ENCODE results near the gene ZNF454.

Gene ZNF454

DNA sequence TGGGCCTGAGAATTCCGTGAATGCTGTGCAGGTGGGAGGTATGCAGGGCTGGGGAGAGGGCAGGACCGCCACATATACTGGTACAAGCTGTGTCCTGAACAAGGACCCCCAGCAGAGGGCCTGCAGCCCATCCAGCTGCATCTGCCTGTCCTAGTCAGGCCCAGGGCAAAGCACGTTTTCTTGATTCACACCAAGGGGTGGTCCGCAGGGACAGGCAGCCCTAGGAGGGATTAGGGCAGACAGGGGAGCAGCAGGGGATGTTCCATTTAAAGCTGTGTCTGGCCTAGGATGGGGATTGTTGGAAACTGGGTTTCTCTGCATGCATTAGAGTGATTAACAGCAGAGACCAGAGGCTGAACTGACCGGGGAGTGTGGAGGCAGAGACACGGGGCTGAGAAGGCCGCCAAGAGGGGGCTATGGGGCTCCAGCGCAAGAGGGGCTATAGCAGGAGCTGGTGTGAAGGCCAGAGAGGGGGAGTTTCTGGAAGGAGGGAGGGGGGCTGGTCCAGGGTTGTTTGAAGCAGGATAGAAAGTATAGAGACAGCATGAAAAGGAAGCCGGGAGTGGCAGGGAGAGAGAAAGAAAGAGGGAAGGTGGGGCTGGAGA, 51.4 kb downstream of the ZNF454 start:
- DNase-seq (ENCODE audit: low spot score): no peak

DNA sequence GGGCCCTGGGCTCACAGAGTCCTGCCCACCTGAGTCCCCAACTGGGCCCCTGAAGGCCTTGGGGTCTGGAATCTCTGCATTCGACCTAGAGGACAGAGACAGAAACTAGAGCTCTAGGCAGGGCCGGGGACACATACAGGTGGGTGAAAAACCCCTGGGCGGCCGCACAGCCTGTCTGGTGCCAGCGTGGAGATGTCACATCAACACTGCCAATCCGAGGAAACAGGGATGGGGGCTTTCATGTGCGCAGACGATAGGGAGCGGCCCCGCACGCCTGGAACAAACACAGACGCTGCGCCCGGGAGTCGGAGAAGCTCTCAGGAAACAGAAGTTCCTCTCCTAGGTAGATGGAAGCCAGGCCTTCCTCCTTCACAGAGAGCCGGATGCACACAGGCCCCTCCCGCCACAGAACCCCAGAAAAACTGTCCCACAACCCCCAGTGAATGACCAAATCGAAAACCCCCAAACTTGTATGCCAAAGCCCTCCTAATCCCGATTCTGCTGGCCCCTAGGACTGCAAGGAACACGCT, 52.3 kb downstream of the ZNF454 start:
- DNase-seq (ENCODE audit: low spot score): no peak

DNA sequence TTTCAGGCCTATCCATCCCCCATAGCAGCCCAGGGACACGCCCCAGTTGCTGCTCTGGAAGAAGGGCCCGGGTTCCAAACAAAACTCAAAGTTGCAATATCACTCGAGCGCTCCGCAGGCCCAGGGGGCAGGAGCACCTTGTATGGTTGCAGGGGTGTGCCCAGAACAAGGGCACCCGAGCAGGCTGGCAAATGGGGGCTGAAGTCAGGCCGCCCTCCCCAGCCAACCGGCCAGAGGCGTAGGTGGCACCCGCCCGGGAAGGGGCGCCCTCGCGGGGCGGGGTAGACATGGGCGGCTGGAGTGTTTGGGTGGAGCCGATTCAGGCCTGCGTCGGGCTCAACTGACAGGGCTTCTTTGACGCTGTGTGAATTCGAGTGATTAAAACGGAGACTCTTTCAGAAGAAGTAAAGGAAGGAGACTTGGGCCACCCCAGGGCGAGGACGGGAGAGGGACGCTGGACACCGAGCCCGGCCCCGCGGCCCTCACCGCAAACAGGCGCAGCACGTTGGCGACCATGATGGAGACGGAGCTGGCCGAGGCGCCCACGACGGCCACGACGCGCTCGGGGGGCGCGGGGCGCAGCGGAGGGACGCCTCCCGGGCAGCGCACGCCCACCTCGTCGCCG, 53.1 kb downstream of the ZNF454 start:
- DNase-seq (ENCODE audit: low spot score): no peak

DNA sequence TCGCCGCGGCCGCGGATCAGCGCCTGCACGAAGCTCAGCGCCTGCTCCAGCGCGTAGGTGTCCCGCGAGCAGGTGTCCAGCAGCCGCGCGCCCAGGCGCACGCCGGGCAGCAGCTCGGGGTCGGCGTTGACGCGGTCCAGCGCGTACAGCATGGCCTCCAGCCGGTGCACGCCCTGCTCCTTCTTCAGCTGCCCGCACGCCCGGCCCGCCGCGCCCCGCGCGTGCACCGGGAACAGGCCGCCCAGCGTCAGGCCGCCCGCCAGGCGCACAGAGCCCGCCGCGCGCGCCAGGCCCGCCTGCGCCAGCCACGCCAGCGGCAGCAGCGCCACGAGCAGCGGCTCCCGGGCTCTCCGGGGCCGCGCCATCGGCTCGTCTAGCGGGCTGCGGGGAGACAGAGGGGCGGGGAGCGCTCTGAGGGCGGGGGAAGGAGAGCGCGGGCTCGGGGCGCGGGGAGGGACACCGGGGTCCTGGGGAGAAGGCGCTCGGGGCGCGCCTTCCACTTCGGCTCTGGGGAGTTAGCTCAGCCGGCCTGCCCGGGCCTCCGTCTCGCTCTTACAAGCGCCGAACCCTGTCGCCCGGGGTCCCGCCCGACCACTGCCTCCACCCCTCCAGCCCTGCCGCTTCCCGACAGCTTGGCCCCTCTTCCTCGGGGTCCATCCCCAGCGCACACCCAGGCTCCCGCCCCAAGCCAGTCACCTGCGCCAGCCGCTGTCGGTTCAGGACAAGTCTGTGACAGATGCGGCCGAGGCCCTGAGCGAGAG, 53.8 kb downstream of the ZNF454 start, which contains the start of gene GRM6:
TSS of gene GRM6 (minus strand) at position 741 of the 761 bp plus-strand sequence. CDS start at position 365, 376 bp downstream.
- DNase-seq (ENCODE audit: low spot score): no peak

DNA sequence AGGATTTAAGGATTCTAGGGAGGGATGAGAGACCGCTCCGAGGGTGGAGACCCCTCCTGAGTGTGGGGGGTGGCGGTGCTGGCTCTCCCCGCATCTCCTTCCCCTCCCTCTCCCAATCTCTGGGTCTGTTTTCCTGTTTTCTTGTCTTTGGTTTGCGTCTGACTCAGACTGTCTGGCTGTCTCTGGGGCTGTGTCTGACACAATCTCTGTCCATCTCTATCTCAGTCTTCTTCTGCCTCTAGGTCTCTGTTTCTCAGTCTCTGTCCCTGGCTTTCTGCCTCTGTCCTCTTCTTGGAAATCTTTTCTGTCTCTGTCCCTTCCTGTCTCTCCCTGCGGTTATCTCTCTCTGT, 54.3 kb downstream of the ZNF454 start:
- no peak for DNase-seq (ENCODE audit: low spot score)

DNA sequence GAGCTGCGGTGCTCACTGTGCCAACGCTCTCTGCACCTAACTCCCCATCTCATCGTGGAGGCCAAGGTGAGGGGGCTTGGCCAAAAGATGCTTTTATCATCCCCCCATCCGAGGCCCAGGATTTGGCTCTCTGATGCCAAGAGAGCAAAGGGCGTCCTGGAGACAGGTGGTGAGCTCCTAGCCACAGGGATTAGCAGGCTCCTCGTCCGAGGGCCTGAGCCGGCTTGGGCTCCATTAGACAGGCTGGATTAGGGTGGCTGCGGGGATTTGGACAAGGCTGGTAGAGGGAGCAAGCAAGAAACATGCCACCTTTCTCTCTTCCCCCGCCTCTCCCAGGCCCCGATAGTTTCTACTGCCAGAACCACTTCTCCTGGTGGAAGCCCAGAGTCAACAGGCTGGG, 55.2 kb downstream of the ZNF454 start:
- no peak for DNase-seq (ENCODE audit: low spot score)

DNA sequence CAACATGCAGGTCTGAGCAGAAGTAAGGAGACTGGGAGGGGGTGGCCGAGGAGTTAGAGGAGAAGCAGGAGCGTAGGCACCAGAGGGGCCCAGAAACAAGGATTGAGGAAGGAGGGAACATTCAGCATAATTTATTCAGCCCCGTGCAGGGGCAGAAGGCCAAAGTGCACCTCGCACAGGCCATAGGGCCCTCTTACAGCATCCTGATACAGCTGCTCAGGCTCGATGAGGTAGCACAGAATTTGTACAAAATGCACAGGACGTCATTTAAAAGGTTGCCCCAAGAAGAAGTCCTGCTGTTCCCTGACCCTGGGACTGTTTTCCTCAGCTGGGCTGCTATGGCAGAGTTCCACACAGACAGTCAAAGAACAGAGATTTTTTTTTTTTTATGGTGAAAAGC, 56.2 kb downstream of the ZNF454 start:
- DNase-seq (ENCODE audit: low spot score): no peak

DNA sequence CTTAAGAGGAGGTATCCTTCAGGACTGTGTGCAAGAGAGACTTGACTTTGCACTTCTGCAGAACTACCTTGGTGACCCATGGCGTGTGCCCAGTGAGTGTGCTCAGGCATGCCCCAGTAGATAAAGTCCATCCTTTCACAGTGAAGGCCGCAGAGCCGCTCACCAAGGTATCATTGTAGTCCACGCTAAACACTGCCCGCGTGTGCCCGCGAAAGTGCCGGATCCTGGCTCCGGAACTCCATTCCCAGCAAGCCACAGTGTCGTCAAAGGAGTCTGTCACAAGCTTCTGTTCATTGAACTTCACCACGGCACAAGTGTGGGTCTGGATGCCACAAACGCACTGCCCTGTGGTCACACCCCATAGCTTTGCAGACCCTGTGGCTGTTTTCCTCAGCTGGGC, 57.4 kb downstream of the ZNF454 start:
- DNase-seq (ENCODE audit: low spot score): no peak

DNA sequence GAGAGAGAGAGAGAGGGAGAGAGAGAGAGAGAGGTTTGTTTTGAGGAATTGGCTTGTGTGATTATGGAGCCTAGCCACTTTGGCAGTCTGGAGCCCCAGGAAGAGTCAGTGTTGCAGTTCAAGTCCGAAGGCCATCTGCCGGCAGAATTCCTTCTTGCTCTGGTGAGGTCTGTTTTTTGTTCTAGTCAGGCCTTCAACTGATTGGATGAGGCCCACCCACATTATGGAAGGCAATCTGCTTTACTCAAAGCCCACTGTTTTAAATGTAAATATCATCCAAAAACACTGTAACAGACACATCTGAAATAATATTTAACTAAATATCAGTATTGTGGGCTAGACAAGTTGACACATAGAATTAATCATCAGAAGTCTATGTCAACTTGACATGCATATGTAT, 65.6 kb downstream of the ZNF454 start:
- DNase-seq (ENCODE audit: low spot score): no peak

DNA sequence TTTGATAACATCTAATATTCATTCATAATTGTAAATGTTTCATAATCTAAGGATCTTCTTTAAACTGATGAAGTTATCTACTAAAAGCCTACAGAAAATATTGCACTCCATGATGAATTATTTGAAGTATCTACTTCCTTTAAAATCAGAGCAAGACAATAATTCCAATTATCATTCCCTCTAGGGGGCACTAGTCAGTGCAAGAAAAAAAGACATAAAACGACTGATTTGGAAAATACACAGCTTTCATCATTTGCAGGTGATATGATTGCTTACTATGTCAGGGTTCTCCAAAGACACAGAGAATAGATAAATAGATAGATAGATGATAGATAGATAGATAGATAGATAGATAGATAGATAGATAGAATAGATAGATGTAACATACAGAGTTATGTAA, 67.7 kb downstream of the ZNF454 start:
- no peak for DNase-seq (ENCODE audit: low spot score)

All from SK-N-DZ (cell line).